Panc1 (cell line): ENCODE data around the gene TBC1D22B. TPM values are rescaled to one million over a fixed set of nuclear protein-coding genes. Genes with fewer than 3 reads are reported as not detected.

Source experiments
- ATAC-seq: fragments of 200-7000 bp; cut with Tn5 transposase; 2 replicates; pipeline ENCODE4 v1.9.1; 2020; ENCODE audit warnings: mild to moderate bottlenecking, moderate library complexity
- BruUV-seq: library from RNA; stranded (reverse); fragments of 400-500 nt; replicated peaks from 2 replicates; lab custom pipeline; 2021; lab: Mats Ljungman, UMichigan
- CTCF ChIA-PET: fragments of 300-600 bp; sonication (Branson Sonifier 250); formaldehyde crosslinking; loops from one replicate; lab custom pipeline; 2022; ENCODE audit warnings: antibody characterized with exemption; lab: Charles Lee
- POLR2A ChIA-PET: fragments of 300-600 bp; sonication (Branson Sonifier 250); formaldehyde crosslinking; loops from one replicate; lab custom pipeline; 2022; ENCODE audit warnings: antibody characterized with exemption; lab: Charles Lee
- DNase-seq: peaks from one replicate; pipeline ENCODE4 v3.0.0-alpha.2; 2010; ENCODE audit warnings: low read depth, low spot score
- H3K27ac ChIP-seq: 2 replicates; pipeline ENCODE4 v1.5.1; 2011; ENCODE audit warnings: mild to moderate bottlenecking, low read length, inconsistent platforms
- H3K27me3 ChIP-seq: fragments of 200-500 bp; sonication (Bioruptor generic); 2 replicates; pipeline ENCODE4 v1.6.0; 2014; ENCODE audit warnings: low read length, inconsistent platforms; ENCODE audit not compliant: control insufficient read depth, insufficient read depth
- H3K36me3 ChIP-seq: fragments of 200-500 bp; sonication (Bioruptor generic); 2 replicates; pipeline ENCODE4 v1.5.1; 2014; ENCODE audit warnings: inconsistent platforms, mild to moderate bottlenecking, low read length, moderate library complexity; ENCODE audit not compliant: control insufficient read depth, insufficient read depth
- H3K4me1 ChIP-seq: 2 replicates; pipeline ENCODE4 v1.5.1; 2011; ENCODE audit warnings: inconsistent platforms, mild to moderate bottlenecking, low read length, moderate library complexity; ENCODE audit not compliant: control insufficient read depth, insufficient read depth
- H3K4me3 ChIP-seq, 2 experiments: 2 replicates each; pipeline ENCODE4 v1.5.1; 2011 to 2012; ENCODE audit warnings: low read depth in 2 of 2, low read length in 2 of 2, mild to moderate bottlenecking in 2 of 2, inconsistent platforms in 1 of 2, moderate library complexity in 1 of 2
- H3K9me3 ChIP-seq: fragments of 200-500 bp; sonication (Bioruptor generic); 2 replicates; pipeline ENCODE4 v1.5.1; 2014; ENCODE audit warnings: low read depth, mild to moderate bottlenecking, inconsistent platforms, low read length, moderate library complexity; ENCODE audit not compliant: control insufficient read depth, insufficient read depth
- POLR2AphosphoS5 ChIP-seq: IDR thresholded peaks from 2 replicates; pipeline ENCODE4 v1.6.1; 2012; ENCODE audit warnings: mild to moderate bottlenecking, low read depth, low read length, moderate library complexity
- REST ChIP-seq, 2 experiments: IDR thresholded peaks; 2 replicates each; pipeline ENCODE4 v1.6.1; 2011 to 2012; ENCODE audit warnings: low read depth in 2 of 2, control low read depth in 1 of 2, low read length in 1 of 2, mild to moderate bottlenecking in 1 of 2, moderate library complexity in 1 of 2; ENCODE audit not compliant: insufficient read depth in 1 of 2
- SIN3A ChIP-seq: IDR thresholded peaks from 2 replicates; pipeline ENCODE4 v1.6.1; 2012; ENCODE audit warnings: low read depth, mild to moderate bottlenecking, low read length, moderate library complexity, borderline replicate concordance; ENCODE audit not compliant: insufficient read depth
- TCF7L2 ChIP-seq: IDR thresholded peaks from 2 replicates; pipeline ENCODE4 v1.6.1; 2011; ENCODE audit warnings: mild to moderate bottlenecking, low read depth, low read length, inconsistent platforms
- in situ Hi-C: cut with HindIII; loops from 2 replicates; pipeline ENCODE4 v1.10.0; 2016; ENCODE audit warnings: low sequenced_read_pairs, low pct_unique_long_range_greater_than_20kb
- intact Hi-C: fragments of 100-400 bp; cut with micrococcal nuclease; formaldehyde crosslinking; loops from one replicate; pipeline ENCODE4 v1.10.0; 2022; ENCODE audit not compliant: unreplicated experiment
- total RNA-seq: library from RNA; stranded (reverse); gene quantifications from one replicate; pipeline ENCODE4 v1.2.1, GENCODE V29; 2021; ENCODE audit not compliant: unreplicated experiment
- TF ChIP-seq, protein P1 (sequence below): fragments of 450-650 bp; IDR thresholded peaks from 2 replicates; pipeline ENCODE4 v1.5.1; 2017; ENCODE audit warnings: mild to moderate bottlenecking

TBC1D22B gene
- total RNA-seq, 1 experiment from 2014 or later = 13.0 TPM

GRCh38 chr6:37254881-37255280 lies 2.7 kb upstream of the TBC1D22B start:
- ATAC-seq (no peak), DNase-seq (no peak)
- no peak for TF ChIP-seq REST (IDR thresholded peaks at IDR 0.05; ENCODE audit: insufficient read depth in 1 of 2, low read depth in 2 of 2, low read length in 1 of 2)
- no peak for TF ChIP-seq SIN3A
- TF ChIP-seq, protein P1, sequence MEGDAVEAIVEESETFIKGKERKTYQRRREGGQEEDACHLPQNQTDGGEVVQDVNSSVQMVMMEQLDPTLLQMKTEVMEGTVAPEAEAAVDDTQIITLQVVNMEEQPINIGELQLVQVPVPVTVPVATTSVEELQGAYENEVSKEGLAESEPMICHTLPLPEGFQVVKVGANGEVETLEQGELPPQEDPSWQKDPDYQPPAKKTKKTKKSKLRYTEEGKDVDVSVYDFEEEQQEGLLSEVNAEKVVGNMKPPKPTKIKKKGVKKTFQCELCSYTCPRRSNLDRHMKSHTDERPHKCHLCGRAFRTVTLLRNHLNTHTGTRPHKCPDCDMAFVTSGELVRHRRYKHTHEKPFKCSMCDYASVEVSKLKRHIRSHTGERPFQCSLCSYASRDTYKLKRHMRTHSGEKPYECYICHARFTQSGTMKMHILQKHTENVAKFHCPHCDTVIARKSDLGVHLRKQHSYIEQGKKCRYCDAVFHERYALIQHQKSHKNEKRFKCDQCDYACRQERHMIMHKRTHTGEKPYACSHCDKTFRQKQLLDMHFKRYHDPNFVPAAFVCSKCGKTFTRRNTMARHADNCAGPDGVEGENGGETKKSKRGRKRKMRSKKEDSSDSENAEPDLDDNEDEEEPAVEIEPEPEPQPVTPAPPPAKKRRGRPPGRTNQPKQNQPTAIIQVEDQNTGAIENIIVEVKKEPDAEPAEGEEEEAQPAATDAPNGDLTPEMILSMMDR = no peak
- ChIA-PET CTCF (interaction anchor here (0.5 kb wide), 1 partner anchor 17 kb away, joined by 7 read pairs; no protein-coding TSS in a partner anchor), POLR2A (no interaction called here)
- H3K36me3 ChIP-seq = no peaks in the 10 kb centered on the region; the same call in 1 of the 2 replicates
- H3K9me3 ChIP-seq = no peaks in the 10 kb centered on the region
- H3K27me3 ChIP-seq = no peaks in the 10 kb centered on the region
- intact Hi-C loops (no loop called here), in situ Hi-C loops (no loop called here)
- no peak overlapping the region for H3K27ac ChIP-seq
- H3K4me1 ChIP-seq = 0 out of 2 replicates have a peak, but pooled peaks cover 3% of the 10 kb centered on the region
- no TSS peak for BruUV-seq
- H3K4me3 ChIP-seq = no peak overlapping the region

DNA sequence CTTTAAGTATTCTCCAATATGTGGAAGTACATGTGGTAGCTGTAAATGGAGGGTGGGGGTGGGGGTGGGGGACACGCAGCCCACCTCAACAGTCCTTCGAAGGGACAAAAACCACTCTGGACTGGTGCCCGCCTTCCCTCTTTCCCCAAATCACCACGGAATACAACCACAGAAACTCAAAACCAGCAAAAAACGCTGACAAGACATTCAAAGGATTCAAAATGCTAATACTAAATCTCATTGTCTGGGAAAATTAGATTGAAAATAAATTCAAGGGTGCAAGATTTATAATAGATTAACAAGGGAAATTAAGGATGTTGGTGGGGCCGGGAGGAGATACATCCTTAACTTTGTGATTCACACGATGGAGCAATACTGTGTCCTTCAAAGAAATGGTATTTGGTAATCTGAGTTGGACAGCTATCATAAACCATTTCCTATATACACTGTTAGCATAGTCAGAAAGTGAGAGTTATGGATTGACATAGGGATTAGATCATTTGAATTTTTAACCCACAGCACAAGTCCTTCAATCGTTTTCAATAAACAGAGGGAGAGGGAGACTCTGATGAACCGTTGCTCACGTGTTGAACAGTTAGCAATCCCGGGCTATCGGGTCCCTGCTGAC lies 766 bp upstream of the TBC1D22B start:
- no peaks in the 10 kb centered on the region for H3K27me3 ChIP-seq
- TSS peak; percentile 72 for BruUV-seq
- ChIA-PET POLR2A (interaction anchor here (0.5 to 0.7 kb wide), 3 partner anchors 10 to 21 kb away, joined by 3 to 14 read pairs (median 4); no protein-coding TSS in a partner anchor), CTCF (no interaction called here)
- intact Hi-C loops = no loop called here
- H3K9me3 ChIP-seq = no peaks in the 10 kb centered on the region
- in situ Hi-C loops = no loop called here
- TF ChIP-seq POLR2AphosphoS5 (no peak), SIN3A (no peak), TCF7L2 (no peak), REST (IDR thresholded peaks at IDR 0.05; ENCODE audit: insufficient read depth in 1 of 2, low read depth in 2 of 2, low read length in 1 of 2) (no peak)
- TF ChIP-seq, protein P1 = no peak
- H3K4me3 ChIP-seq = peak overlapping the region; percentile 91 to 94
- no peaks in the 10 kb centered on the region; the same call in 1 of the 2 replicates for H3K36me3 ChIP-seq
- ATAC-seq (no peak), DNase-seq (no peak)
- H3K4me1 ChIP-seq = 0 out of 2 replicates have a peak, but pooled peaks cover 3% of the 10 kb centered on the region
- peak overlapping the region; percentile 75 for H3K27ac ChIP-seq
